Stimulated activated CD8-positive, alpha-beta memory T cell treated with anti-CD3 and anti-CD28 coated beads, Interleukin-7, amount 100 ng/mL, for 1 hour (primary cell): ENCODE measurements around the gene STAC2.
"Not testable (repeated sequence)": the region's sequence is repeated elsewhere in the genome, so short reads cannot be mapped to it uniquely, and the experiment has no call there.

Source experiments
- DNase-seq, 2 donors: peaks; one replicate each; pipeline ENCODE4 v3.0.0-alpha.2; 2020; ENCODE audit warnings: low read depth in 2 of 2

Gene STAC2

DNA sequence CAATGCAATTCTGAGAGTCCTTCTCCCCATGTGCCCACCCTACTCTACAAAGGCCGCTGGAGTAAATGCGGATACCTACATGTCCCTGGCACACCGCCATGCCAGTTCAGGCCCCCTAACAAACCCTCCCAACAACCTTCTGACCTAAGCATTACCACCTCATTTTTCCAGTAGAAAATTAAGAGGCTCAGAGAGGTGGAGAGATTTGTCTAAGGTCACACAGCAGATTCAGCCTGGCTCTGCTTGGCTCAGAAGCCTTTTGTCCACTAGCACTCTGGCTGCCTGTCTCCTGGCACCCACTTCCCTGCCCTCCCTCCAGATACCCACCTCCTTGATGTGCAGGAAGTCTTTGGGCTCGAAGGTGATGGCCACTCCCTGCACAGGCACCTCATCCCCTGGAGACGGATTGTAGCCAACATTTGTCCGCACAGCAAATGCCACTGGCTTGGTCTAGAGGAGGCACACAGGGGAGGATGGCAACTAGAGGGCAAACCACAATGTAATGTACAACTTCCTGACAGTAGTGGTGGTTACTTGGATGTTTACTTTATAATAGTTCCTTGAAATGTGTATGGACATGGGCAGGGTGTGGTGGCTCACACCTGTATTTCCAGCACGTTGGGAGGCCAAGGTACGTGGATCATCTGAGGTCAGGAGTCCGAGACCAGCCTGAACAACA, 38.5 kb downstream of the STAC2 start:
- DNase-seq = no peak

DNA sequence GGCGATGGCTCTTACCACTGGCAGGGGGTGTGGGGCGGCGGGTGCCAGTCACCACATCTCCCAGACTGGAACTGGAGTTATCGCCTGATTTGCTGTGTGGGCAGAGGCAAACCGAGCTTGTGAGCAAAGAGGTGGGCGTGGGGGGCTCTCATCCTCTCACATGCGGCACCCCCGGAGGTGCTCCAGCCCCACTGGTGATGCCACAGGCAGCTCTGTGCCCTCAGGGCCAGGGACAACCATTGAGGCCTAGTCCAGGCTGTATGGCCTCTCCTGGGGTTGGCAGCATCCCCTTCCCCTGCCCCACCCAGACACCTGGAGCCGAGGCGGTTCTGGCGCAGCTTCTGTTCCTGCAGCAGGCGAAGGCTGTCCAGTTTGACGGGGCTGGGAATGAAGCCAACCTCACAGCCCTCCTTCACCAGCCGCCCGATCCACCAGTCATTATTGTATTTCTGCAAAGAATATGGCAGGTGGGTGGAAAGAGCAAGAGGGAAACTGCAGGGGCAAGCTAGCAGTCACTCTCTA, 39.2 kb downstream of the STAC2 start:
- no peak for DNase-seq

DNA sequence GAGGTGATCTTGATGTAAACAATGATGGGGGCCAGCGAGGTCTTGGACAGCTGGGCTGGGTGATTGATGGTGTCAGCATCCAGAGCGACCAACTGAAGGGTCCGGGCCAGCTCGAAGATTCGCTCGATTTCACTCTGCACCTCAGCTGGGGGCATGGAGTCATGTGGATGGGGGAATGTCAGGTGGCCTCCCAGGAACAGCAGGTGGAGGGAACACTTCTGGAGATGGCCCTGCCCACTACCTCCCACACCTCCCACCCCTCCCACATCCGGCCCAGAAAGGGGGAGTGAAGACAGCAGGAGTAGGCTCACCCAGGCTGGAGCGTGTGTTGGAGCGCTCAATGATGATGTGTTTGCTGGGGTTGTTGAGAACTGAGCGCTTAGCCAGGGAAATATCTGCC, 42.0 kb downstream of the STAC2 start:
- DNase-seq = no peak

DNA sequence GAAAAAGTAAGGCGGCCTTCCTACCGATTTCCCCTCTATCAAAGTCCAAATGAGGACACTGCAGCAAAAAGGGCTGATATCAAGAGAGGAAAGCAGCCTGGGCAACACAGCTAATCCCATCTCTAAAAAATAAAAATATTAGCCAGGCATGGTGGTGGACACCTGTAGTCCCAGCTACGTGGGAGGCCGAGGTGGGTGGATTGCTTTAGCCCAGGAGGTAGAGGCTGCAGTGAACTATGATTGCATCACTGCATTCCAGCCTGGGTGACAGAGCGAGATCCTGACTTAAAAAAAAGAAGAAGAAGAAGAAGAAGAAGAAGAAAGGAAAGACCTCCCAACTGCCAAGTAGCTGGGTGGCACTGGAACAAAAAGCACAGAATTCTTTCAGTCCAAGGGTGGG, 42.7 kb downstream of the STAC2 start:
- no peak for DNase-seq

DNA sequence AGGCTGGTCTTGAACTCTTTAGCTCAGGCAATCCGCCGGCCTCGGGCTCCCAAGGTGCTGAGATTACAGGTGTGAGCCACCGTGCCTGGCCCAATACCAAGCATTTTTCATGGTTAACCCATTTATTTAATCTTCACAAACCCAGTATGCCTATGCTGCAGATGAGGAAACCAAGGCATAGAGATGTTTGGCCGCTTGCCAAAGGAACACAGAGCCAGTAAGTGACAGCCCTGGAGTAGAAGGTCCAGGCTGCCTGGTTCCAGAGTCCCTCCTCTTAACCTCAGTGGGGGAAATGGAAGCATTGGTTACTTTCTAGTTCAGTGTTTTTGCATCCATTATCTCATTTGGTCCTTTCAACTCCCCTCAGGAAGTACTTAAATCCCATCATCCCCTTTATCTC, 44.4 kb downstream of the STAC2 start:
- no peak for DNase-seq

DNA sequence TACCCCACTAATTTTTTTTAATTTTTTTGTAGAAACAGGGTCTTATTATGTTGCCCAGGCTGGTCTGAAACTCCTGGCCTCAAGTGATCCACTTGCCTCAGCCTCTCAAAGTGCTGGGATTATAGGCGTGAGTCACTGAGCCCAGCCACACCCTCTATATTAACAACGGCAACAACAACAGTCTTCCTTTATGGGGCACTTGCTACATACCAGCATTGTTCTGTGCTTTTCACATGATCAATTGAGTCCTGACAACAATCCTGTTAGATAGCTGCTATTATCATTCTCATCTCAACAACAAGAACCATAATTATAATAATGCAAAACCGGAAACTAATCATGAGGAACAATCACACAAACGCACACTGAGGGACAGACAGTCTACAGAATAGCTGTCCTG, 47.2 kb downstream of the STAC2 start:
- DNase-seq = no peak

DNA sequence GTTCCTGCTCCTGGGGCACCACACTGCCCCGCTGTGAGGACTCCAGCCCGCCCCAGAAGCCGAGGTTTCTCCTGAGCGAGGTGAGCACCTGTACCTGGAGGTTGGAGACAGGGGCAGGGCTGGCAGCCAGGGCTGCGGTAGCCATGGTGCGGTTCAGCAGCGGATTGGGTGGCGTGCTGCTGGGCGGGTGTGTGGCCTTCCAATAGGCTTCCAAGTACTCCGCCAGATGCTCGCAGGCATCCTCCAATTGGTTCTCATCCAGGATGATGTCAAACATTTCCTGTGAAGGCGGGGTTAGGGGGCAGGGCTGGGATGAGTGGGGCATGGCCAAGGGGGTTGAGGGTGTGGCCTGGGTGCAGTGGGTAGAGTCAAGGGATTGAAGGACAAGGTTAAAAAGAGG, 48.5 kb downstream of the STAC2 start:
- no peak for DNase-seq

DNA sequence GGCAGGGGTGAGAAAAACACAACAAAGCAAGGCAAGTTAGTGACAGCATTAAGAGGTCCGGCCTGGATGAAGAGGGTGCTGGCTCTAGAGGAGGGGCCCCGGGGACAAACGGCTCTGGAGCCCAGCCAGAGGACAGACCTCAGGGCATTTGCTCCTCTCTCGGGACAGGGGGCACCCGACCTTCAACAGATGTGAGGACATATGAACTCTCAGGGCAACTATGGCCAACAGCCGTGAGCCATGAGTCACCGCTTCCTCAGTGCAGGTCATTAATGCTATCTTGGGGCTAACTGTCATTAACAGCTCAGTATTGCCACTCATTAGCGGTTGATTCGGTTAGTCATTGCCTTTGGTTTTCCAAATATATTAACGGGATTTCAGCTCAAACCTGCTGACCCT, 50.1 kb downstream of the STAC2 start:
- DNase-seq = no peak

DNA sequence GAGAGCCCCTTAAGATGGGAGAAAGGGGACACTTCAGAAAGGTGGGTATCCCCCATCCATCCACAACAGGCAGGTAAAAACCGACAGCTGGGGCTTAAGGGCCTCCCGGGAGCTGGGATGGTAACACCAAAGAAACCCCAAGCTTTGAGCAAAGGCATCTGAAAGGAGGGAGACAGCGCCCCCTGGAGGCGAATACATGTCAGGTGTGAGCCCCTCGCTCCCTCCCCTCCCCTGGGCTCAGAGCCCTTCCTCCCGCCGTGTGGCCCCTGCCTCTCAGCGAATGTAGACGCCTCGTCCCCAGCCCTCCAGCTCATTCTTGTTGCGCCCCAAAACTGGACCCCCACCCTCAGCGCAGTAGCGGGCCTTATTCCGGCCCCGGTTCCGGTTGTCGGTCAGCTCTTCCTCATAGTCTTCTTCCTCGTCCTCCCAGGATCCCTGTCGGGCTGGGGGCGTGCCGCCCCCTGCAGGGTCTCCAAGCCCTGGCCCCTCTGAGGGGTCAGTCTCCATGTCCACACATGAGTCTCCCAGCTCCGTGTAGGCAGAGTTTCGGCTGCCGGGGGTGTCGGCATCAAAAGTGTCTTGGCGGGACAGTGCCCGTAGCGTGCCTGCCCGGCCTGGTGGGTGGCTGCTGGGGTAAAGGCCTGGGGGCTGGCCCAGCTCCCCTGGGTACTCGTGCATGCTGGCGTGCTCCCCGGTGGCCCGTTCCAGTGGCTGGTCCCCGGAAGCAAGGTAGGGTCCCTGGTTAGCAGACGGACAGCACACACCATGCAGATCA, 50.6 kb downstream of the STAC2 start:
- peak; percentile 46 to 74 for DNase-seq

DNA sequence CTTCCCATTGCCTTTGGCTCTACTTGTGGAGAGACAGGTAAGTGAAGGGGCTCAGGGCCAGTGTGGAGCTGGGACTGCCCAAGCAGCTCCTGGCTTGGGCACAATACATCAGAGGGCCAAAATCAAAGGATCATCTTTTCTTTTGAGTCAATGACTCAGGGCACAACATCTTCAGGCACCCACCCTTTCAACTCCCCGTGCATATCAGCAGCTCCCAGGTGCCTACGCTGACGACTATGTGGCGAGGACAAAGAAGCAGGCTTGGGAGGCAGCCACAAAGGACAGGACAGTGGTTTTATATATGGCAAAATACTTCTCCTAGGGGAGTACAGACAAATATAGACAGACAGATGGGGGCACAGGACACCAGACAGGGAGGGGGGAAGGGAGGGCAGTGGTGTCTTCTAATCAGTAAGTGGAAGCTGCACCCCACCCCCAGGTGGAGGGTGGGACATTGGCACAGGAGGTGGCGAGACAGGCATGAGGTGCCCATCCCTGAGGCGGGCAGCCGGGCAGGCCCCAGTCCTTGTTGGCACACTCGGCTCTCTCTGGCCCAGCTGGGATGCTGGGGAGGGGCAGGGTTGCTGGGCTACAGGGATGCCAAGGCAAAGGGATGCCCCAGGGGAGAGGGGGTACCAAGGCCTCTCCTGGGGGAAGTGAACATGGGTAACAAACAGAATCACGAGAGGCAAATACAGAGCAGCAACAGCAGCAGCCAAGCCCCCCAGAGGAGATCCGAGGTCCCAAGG, 52.0 kb downstream of the STAC2 start:
- no peak for DNase-seq

DNA sequence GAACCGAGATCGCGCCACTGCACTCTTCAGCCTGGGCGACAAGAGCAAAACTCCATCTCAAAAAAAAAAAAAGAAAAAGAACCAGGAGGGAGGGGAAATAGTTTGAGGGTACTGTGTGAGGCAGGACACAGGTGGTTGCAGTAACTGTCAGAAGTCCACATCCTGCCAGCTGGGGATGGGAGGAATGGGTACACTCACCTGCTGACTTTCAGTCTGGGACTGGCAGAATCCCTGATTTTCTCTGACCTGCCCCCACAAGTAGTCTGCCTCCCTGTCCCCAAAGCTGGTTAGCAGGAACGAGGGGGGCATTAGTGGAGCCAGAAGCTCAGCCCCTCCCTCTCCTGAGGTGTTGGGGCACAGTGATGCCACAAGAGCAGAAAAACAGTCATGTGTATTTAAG, 52.7 kb downstream of the STAC2 start:
- DNase-seq = no peak

DNA sequence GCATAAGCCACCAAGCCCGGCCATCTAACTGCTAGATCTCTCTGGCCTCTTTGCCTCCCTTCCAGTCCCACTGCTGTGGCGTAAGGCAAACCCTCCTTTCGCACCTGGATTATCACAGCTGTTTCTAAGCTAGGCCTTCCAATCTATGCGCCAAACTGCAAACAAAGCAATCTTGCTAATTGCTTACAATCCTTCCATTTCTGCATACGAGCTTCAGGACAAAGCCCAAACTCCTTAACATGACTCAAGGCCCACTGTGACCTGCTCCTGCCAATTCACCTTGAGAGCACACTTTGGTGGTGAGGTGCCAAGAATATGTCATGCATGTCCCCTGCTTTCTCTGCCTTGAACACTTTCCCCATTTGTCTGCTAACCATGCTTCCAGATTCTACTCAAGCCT, 53.8 kb downstream of the STAC2 start:
- DNase-seq = no peak

DNA sequence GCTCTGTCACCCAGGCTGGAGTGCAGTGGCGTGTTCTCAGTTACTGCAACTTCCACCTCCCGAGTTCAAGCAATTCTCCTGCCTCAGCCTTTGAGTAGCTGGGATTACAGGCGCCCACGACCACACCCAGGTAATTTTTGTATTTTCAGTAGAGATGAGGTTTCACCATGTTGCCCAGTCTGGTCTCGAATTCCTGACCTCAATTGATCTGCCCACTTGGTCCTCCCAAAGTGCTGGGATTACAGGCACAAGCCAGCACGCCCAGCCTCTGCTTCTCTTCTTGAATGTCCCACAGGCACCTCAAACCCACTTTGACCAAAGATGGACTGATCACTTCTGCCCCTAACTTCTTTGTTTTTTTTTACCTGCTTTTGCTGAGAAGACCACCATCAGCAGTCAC, 55.2 kb downstream of the STAC2 start:
- DNase-seq = no peak

DNA sequence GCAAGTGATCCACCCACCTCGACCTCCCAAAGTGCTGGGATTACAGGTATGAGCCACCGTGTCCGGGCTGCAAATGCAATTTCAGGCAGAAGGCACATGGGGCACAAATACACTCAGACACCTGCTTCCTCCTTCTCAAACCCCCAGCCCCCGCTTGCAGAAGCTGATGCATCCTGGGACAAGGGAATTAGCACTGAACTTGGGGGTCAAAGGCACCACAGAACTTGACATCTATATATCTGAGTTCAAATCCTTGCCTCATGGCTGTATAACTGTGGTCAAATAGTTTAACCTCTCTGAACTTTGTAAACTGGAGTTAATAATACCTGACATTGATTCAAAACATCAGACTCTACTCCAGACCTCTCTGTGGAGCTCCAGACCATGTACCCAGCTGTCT, 55.6 kb downstream of the STAC2 start:
- no peak for DNase-seq

DNA sequence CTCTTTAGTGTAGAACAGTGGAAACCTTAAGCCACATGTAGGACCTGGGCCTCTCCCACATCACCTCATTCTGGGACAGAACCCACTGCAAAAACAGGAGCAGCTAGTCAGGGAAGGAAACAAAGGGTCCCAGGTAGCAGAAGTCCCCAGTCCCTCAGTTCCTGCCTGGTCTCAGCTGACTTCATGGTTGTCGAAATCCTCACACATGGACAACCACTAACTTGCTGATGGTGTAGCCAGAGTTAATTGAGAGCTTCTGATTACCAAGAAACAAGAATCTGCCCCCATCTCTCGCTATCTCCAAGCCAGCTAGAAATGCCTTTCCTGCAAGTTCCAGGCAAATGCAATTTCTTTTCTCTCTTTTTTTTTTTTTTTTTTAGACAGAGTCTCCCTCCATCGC, 56.2 kb downstream of the STAC2 start:
- DNase-seq = no peak

DNA sequence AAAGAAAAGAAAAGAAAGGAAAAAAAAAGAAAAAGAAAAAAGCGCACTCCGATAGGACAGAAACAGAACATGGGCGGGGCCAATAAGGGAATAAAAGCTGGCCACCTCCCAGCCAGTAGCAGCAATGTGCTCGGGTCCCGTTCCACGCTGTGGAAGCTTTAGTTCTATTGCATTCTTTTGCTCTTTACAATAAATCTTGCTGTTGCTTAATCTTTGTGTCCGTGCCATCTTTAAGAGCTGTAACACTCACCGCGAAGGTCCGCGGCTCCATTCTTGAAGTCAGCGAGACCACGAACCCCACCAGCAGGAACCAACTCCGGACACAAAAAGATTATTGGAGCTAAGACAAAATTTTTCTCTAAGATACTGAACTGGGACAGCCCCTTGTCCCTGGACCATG, 56.6 kb downstream of the STAC2 start:
- no peak for DNase-seq

DNA sequence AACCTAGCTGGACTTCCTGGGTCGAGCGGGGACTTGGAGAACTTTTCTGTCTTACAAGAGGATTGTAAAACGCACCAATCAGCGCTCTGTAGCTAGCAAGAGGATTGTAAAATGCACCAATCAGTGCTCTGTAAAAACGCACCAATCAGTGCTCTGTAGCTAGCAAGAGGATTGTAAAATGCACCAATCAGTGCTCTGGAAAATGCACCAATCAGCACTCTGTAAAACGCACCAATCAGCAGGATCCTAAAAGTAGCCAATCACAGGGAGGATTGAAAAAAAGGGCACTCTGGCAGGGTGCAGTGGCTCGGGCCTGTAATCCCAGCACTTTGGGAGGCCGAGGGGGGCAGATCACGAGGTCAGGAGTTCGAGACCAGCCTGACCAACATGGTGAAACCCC, 57.2 kb downstream of the STAC2 start:
- not testable (repeated sequence) for DNase-seq

DNA sequence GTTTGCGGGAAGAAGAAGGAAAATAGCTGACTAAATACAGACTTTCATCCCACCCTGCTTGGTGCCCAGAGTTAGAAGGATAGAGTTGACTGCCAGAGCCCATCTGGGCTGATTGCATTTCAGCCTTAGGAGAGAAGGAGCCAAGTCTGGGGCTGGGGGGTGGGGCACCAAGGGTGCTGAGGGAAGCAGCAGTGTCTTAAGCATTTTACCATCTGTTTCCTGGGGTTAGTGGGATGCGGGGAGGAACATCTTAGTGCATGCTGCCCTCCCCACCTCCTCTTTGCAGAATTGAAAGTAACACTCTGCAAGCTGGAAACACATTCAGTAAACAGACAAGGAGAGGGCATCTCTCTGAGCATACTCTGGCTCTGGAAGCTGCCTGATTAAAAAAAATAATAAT, 58.3 kb downstream of the STAC2 start:
- DNase-seq = no peak

DNA sequence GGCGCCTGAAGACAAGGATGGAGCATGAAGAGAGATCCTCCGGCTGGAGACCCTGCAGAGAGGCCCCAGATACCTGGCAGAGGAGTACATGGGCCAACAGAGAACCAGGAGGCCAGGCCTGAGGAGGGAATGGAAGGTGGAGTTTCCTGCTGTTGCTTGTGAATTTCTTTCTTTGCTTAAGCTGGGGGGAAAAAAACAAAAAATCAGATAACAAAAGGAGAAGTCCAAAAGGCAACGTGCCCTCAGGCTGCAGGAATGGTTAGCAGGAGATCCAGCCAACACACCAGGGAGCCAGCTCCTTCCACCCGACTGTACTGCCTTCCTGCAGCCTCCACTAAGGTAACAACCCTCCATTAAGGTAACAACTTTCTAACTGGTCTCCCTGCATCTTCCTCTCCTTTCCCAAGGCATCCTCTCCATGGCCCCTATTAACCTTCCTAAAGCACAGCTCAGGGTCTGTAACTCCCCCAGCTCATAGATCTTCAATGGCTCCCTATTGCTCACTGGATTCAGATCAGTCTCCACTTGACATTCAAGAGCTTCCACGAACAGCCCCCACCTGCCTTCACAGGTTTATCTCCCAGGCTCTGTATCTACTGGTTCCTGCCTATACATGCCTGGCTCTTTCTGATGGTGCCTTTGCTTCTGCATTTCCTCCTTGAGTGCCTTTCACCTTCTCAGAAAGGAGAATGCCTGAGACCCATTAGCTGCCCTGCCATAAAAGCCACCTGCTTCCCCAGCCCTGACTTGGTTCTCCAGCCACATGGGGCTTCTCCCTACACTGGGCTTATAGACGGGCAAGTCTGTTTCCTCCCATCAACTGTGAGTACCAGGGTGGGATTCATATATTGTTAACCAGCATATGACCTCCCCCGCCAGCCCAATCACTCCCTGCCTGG, 59.1 kb downstream of the STAC2 start:
- DNase-seq = no peak

DNA sequence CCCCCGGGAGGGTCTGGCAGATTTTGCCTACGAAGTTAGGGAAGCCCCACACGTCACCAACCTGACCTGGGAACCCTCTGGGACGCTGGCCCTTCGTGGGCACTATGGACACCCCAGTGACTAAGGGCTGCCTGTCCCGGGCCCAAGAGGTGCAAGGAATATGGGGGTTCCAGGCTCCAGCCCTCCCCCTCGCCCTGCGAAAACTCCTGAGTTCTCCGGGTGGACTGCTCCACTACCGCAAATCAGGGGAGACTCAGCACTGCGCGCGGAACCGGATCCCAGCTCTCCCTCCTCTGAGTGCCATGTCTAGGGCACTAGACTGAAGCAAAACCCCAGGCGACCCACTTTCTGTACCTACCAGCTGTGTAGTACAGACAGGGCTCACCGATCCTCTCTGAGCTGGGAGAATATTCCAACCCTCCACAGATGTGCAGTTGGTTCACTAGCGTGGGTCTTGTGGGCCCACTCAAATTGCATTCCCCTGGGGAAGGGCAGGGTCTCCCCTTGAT, 59.9 kb downstream of the STAC2 start, which contains the start of gene ARL5C:
TSS of gene ARL5C (minus strand) at position 321 of the 509 bp plus-strand sequence. CDS start 401 bp downstream, outside the sequence.
- no peak for DNase-seq

DNA sequence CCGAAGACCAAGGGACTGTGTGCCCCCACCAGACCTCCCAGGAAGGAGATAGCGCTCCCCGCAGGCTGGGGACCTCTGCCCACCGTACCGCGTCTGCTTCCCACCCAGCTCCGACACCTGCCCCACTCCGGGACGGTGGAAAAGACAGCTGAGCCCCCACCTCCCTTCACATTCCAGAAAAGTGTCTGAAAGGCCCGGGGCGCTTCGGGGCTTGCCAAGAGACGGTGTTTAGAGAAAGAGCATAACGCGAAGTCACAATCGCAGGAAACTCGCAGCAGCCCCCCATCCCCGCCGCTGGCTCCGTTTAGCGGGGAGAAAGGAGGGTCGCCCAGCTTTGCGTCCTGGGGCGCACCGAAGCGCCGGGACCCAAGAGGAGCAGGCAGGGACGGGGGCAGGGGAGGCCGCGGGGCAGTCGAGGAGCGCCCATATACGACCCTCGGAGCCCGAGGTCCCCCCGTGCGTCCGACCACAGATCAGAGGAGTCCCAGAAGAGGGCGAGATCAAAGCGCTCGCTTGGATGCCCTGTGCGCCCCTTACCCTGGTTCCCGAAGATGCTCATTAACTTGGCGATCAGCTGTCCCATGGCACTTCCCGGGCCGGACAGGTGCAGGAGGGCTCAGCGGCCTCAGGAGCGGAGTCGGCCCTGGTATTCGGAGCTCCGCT, 60.4 kb downstream of the STAC2 start:
- DNase-seq = no peak
